Measurements from ENCODE around the gene SULT4A1. TPM values are rescaled to one million over a fixed set of nuclear protein-coding genes. Genes with fewer than 3 reads are reported as not detected.
A peak's percentile ranks its signal among the peaks of the same experiment; 100 is the strongest.

The SULT4A1 gene
- total and polyA plus RNA-seq, 3 experiments from 2014 or later, result not detected

DNA sequence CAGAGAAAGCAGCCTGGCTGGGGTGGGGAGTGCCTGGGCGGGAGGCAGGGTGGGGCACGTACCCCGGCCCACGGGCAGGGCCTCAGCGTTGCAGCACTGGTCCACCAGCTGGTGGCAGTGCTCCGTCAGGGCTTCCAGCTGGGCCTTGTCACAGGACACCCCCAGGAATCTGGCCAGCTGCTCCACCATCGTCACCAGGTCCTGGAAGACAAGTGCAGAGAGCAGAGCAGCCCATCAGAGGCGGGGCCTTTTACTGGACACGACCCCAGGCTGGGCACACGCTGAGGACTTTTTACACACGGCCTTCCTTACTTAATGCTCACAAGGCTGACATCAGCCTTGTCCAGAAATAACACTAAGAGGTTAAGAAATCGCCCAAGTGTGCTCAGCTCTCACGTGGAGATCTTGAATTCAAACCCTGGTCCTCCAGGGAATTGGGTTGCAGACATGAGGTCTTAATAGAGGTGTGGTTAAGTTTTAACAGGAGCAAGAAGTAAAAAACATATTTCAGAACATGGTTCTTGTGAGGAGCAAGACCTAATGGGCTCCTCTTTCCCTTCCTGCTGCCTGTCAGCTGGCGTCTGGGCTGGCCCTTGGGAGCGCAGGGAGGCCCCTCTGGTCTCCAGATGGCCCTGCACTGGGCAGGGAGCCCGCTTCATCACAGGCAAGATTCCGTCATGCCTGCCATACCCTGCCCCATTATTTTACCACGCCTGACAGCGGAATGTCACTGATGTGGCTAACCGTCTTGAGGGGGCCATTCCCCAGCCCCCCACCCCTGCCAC is 33.1 kb downstream of the SULT4A1 start:
- POLR2A ChIA-PET, result no interaction called here
- CTCF ChIA-PET, result no interaction called here
- H3K27me3 Mint-ChIP-seq, result peaks cover 3 to 33% of the 10 kb centered on the region in 2 donors

DNA sequence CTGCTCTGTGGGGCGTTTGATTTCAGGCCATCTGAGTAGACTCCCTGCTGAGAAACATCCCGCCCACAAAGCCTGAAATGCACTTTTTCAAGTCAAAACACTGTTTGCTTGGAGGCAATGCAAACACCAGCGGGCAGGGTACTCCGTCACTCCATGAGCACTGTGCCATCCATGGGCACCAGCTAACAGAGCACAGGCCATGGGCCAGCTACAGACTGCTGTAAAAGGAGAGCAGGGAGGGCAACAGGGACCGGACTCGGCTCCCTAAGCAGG is 33.7 kb downstream of the SULT4A1 start:
- H3K4me1 Mint-ChIP-seq, result no peaks in the 10 kb centered on the region
- DNase-seq, result no peak

More for the DNA sequence above, 33.1 kb downstream of the SULT4A1 start:
- Histone ChIP-seq H3K4me3 (ENCODE audit: low read length) (no peak overlapping the region), H3K27ac (ENCODE audit: low read depth, low read length) (no peak overlapping the region), H3K4me1 (ENCODE audit: insufficient read depth, low read length) (no peaks in the 10 kb centered on the region), H3K36me3 (ENCODE audit: insufficient read depth, low read length) (no peaks in the 10 kb centered on the region), H3K27me3 (ENCODE audit: insufficient read depth, low read length, poor library complexity, severe bottlenecking) (no peaks in the 10 kb centered on the region), H3K9me3 (ENCODE audit: low read length) (no peaks in the 10 kb centered on the region)
- DNase-seq, result no peak
- Mint-ChIP-seq H3K9me3 (no peaks in the 10 kb centered on the region), H3K4me1 (no peaks in the 10 kb centered on the region), H3K4me3 (no peak overlapping the region), H3K27ac (peak overlapping the region in 1 of 8 donors; percentile 74), H3K36me3 (no peaks in the 10 kb centered on the region)

DNA sequence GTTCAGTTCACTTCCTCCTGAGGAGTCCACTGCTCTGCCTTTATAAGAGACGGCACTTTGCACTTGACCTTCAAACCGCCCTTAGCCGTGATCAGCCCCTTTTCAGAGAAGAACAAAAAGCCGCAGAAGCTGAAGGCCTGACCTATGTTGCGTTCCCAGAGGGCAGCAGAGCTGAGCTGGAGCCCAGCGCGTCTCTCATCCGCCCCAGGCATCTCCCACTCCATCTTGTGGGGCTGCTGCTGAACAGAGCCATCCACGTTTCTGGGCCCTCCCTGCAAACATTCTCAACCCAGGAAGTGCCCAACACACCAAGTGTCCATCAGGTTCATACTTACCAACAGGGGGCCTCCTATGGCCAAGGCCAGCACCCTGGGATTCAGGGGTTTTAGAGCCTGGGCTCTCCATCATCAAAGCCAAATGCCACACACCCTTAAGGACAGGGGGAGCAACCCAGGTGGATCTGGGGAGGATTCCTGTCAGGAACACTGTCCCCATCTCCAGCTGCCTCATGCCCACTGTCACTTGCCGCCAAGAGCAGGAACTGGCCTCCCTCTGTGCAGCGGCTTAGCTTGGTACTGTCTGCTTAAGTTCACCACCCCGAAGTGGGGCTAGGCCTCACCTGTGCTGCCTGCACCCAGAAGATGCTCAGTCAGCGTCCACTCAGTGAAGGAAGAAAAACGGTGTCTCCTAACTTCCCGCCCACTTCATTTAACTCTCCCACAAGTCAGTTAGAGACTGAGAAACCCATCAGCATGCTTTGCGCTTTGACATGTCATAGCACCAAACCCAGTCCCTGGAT is 34.2 kb downstream of the SULT4A1 start:
- no peak for DNase-seq
- CTCF ChIA-PET, result no interaction called here
- no peak overlapping the region for H3K4me3 Mint-ChIP-seq
- Histone ChIP-seq H3K4me3 (ENCODE audit: low read length) (no peak overlapping the region), H3K36me3 (ENCODE audit: insufficient read depth, low read length) (no peaks in the 10 kb centered on the region), H3K27ac (ENCODE audit: low read depth, low read length) (no peak overlapping the region), H3K27me3 (ENCODE audit: insufficient read depth, low read length, poor library complexity, severe bottlenecking) (no peaks in the 10 kb centered on the region), H3K9me3 (ENCODE audit: low read length) (no peaks in the 10 kb centered on the region), H3K4me1 (ENCODE audit: insufficient read depth, low read length) (no peaks in the 10 kb centered on the region)
- POLR2A ChIA-PET, result no interaction called here
- H3K27me3 Mint-ChIP-seq, result peaks cover 4 to 38% of the 10 kb centered on the region in 2 donors
- H3K9me3 Mint-ChIP-seq, result no peaks in the 10 kb centered on the region
- H3K4me1 Mint-ChIP-seq, result no peaks in the 10 kb centered on the region
- H3K36me3 Mint-ChIP-seq, result no peaks in the 10 kb centered on the region
- H3K27ac Mint-ChIP-seq, result no peak overlapping the region

More for the DNA sequence above, 33.7 kb downstream of the SULT4A1 start:
- H3K9me3 Mint-ChIP-seq, result no peaks in the 10 kb centered on the region
- no peaks in the 10 kb centered on the region for H3K9me3 ChIP-seq (ENCODE audit: low read length)
- H3K4me3 Mint-ChIP-seq, result no peak overlapping the region
- H3K27ac ChIP-seq (ENCODE audit: low read depth, low read length), result no peak overlapping the region
- H3K4me3 ChIP-seq (ENCODE audit: low read length), result no peak overlapping the region
- H3K36me3 Mint-ChIP-seq, result no peaks in the 10 kb centered on the region
- no peaks in the 10 kb centered on the region for H3K27me3 ChIP-seq (ENCODE audit: insufficient read depth, low read length, poor library complexity, severe bottlenecking)
- POLR2A ChIA-PET, result no interaction called here
- H3K36me3 ChIP-seq (ENCODE audit: insufficient read depth, low read length), result no peaks in the 10 kb centered on the region
- peaks cover 4 to 33% of the 10 kb centered on the region in 2 donors for H3K27me3 Mint-ChIP-seq
- no peaks in the 10 kb centered on the region for H3K4me1 ChIP-seq (ENCODE audit: insufficient read depth, low read length)
- H3K27ac Mint-ChIP-seq, result peak overlapping the region in 1 of 8 donors; percentile 74
- CTCF ChIA-PET, result no interaction called here

DNA sequence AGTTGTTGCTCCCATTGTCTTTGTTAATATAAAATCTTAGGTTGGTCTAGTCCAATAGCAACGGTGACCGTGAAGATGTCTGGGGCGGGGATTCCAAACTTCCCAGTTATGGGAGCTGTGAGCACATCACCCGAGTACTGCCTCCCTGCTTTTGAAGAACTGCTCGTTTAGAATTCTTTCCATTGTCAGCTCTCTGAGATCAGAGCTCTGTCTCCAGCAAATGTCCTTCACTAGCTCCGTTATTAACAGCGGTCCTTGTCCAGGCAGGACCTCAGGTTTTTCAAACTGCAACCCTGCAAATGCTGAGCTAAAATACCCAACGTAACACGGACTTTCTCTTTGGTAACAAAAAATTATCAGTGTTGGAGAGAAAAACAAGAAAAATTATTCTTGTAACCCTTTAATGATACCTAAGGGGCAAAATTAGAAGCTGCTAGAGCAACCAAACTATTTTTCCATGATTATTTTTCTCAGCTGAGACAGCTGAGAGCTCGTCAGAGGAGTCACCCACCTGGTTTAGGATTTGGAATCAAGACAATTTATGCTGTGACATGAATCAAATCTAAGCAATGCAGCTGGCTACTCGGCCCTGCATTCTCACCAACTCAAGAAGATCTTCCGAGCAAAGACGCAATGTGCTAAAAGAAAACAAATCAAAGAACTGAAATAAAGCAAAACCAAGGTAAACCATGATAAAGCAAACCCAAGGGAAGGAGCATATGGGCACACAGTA is 35.1 kb downstream of the SULT4A1 start:
- H3K27me3 Mint-ChIP-seq, result peaks cover 5 to 41% of the 10 kb centered on the region in 2 donors
- CTCF ChIA-PET, result no interaction called here
- POLR2A ChIA-PET, result no interaction called here
- Histone ChIP-seq H3K4me3 (ENCODE audit: low read length) (no peak overlapping the region), H3K36me3 (ENCODE audit: insufficient read depth, low read length) (no peaks in the 10 kb centered on the region), H3K9me3 (ENCODE audit: low read length) (no peaks in the 10 kb centered on the region), H3K4me1 (ENCODE audit: insufficient read depth, low read length) (no peaks in the 10 kb centered on the region), H3K27me3 (ENCODE audit: insufficient read depth, low read length, poor library complexity, severe bottlenecking) (no peaks in the 10 kb centered on the region), H3K27ac (ENCODE audit: low read depth, low read length) (no peak overlapping the region)
- H3K4me3 Mint-ChIP-seq, result no peak overlapping the region
- H3K36me3 Mint-ChIP-seq, result peaks cover 0 to 2% (median 0%) of the 10 kb centered on the region in 3 donors
- DNase-seq, result no peak
- H3K4me1 Mint-ChIP-seq, result no peaks in the 10 kb centered on the region
- H3K27ac Mint-ChIP-seq, result peak overlapping the region in 1 of 8 donors; percentile 57
- no peaks in the 10 kb centered on the region for H3K9me3 Mint-ChIP-seq

DNA sequence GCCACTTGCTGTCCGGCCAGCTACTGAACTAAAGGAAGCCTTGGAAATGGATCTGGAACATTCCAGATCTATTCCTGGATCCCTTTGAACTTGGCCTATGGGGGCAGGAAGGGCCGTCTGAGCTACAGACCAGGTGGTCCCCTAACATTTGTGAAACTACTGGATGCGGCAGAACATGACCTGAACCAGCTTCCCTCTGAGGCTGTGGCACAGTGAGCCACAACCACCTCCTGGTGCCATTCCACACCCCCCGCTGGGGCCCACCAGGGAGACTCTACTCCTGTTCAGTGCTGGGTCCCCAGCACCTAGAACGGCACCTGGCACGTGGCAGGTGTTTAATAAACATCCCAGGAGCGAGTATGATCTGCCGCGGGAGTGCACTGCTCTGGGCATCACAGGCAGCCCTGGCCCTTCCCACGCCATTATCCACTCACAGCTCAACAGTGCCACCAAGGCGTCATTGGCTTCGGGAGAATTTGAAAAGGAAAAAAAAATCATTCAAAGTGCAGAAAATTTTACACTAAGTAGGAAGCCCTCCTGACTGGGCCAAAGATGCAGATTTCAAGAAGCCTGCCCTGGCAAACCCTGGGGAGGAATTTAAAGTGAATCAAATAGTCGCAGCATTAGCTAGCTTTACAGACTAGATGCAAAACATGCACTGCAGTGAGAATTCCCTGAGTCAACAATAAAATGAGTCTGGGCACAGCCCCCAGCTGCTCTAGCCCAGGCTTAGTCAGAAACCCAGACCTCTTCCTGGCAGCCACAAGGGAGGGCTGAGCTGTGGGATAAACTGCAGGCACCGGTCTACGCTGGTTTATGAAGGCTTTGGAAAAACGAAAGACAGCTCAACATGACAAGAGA is 35.9 kb downstream of the SULT4A1 start:
- peaks cover 0 to 2% (median 0%) of the 10 kb centered on the region in 3 donors for H3K36me3 Mint-ChIP-seq
- no peak overlapping the region for H3K4me3 Mint-ChIP-seq
- H3K27ac Mint-ChIP-seq, result peak overlapping the region in 1 of 8 donors; percentile 57
- DNase-seq, result no peak
- peaks cover 9 to 49% of the 10 kb centered on the region in 2 donors for H3K27me3 Mint-ChIP-seq
- Histone ChIP-seq H3K27ac (ENCODE audit: low read depth, low read length) (no peak overlapping the region), H3K4me3 (ENCODE audit: low read length) (no peak overlapping the region), H3K4me1 (ENCODE audit: insufficient read depth, low read length) (no peaks in the 10 kb centered on the region), H3K27me3 (ENCODE audit: insufficient read depth, low read length, poor library complexity, severe bottlenecking) (no peaks in the 10 kb centered on the region), H3K36me3 (ENCODE audit: insufficient read depth, low read length) (no peaks in the 10 kb centered on the region), H3K9me3 (ENCODE audit: low read length) (no peaks in the 10 kb centered on the region)
- H3K4me1 Mint-ChIP-seq, result no peaks in the 10 kb centered on the region
- no peaks in the 10 kb centered on the region for H3K9me3 Mint-ChIP-seq
- ChIA-PET POLR2A (no interaction called here), CTCF (no interaction called here)

DNA sequence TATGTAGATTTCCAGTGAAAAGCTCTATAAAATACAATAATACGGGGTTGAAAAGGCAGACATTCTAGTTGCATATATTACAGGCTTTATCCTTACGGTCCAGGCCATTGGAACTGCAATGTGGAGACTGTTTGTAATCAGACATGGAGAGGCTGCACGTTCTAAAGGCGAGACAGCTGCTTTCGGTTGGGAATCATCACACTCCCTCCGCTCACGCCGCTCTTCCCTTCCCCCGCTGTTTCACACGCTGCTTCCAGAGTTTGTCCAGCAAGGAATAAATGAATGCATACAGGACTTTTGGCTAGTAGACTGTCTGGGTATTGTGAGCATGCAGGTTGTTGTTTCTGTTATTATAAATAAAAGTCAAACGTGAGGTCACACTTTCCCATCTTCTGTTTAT is 36.7 kb downstream of the SULT4A1 start:
- H3K36me3 Mint-ChIP-seq, result peaks cover 0 to 2% (median 0%) of the 10 kb centered on the region in 3 donors
- no peak overlapping the region for H3K27ac Mint-ChIP-seq
- Histone ChIP-seq H3K27ac (ENCODE audit: low read depth, low read length) (no peak overlapping the region), H3K27me3 (ENCODE audit: insufficient read depth, low read length, poor library complexity, severe bottlenecking) (no peaks in the 10 kb centered on the region), H3K4me3 (ENCODE audit: low read length) (no peak overlapping the region), H3K36me3 (ENCODE audit: insufficient read depth, low read length) (no peaks in the 10 kb centered on the region), H3K4me1 (ENCODE audit: insufficient read depth, low read length) (no peaks in the 10 kb centered on the region), H3K9me3 (ENCODE audit: low read length) (no peaks in the 10 kb centered on the region)
- H3K4me3 Mint-ChIP-seq, result no peak overlapping the region
- H3K9me3 Mint-ChIP-seq, result no peaks in the 10 kb centered on the region
- peaks cover 12 to 55% of the 10 kb centered on the region in 2 donors for H3K27me3 Mint-ChIP-seq
- ChIA-PET POLR2A (no interaction called here), CTCF (no interaction called here)
- DNase-seq, result no peak
- H3K4me1 Mint-ChIP-seq, result no peaks in the 10 kb centered on the region

DNA sequence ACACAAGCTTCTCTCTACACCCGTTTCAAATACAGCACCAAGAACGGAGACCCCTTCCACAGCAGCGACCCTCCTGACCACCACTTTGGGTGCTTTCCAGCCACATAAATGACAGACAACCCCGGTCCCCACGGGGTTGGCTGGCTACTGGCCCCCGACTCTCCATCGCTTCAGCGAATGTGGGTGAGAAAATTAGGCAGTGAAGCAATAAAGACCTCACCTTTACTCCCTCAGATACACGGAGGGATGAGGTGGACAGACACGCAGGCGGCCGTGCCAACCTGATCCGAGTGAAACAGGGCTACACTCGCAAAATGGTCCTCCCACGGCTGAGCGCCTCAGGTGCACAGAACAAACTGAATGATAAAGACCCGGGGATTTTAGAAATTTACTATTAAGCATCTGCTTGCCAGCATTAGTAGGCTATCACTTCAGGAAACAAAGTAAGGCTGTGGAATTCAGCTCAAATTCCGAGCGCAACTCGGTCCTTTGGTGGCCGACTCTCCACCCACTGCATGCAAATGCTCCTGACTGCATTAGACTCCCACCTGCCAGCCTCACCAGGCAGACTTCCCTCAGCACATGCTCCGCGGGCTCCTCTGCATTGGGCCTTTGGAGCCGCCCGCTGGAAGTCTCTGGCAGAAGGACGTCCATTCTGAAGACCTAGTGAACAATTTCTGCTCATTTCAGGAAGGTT is 37.4 kb downstream of the SULT4A1 start:
- no peaks in the 10 kb centered on the region for H3K9me3 Mint-ChIP-seq
- Histone ChIP-seq H3K4me3 (ENCODE audit: low read length) (no peak overlapping the region), H3K27me3 (ENCODE audit: insufficient read depth, low read length, poor library complexity, severe bottlenecking) (no peaks in the 10 kb centered on the region), H3K27ac (ENCODE audit: low read depth, low read length) (no peak overlapping the region), H3K36me3 (ENCODE audit: insufficient read depth, low read length) (no peaks in the 10 kb centered on the region), H3K4me1 (ENCODE audit: insufficient read depth, low read length) (no peaks in the 10 kb centered on the region), H3K9me3 (ENCODE audit: low read length) (no peaks in the 10 kb centered on the region)
- POLR2A ChIA-PET, result no interaction called here
- H3K4me1 Mint-ChIP-seq, result no peaks in the 10 kb centered on the region
- H3K4me3 Mint-ChIP-seq, result no peak overlapping the region
- peaks cover 12 to 55% of the 10 kb centered on the region in 2 donors for H3K27me3 Mint-ChIP-seq
- CTCF ChIA-PET, result no interaction called here
- H3K27ac Mint-ChIP-seq, result no peak overlapping the region
- DNase-seq, result no peak
- peaks cover 0 to 2% (median 0%) of the 10 kb centered on the region in 3 donors for H3K36me3 Mint-ChIP-seq
